ENCODE data around the gene HSPBAP1. TPM values are rescaled to one million over a fixed set of nuclear protein-coding genes. Genes with fewer than 3 reads are reported as not detected.

The HSPBAP1 gene
- total and polyA plus RNA-seq, 2 of the 13 experiments (the other 11 are each of a cell fraction or from before 2014, with no cell fraction given): 4.2 to 5.1 TPM

GRCh38 chr3:122794779-122795673 is 1.4 kb upstream of the HSPBAP1 start, which contains the start of gene SLC49A4 (continued):
- peak; percentile 76; the same call in 1 of the 2 replicates for TF ChIP-seq ZNF761 (CRISPR knock-in tag; conservative IDR thresholded peaks at IDR 0.05)
- peak; percentile 90 for TF ChIP-seq YEATS4 (CRISPR knock-in tag; IDR thresholded peaks at IDR 0.05; ENCODE audit: borderline replicate concordance)
- no peak for TF ChIP-seq BCL6 (CRISPR knock-in tag; IDR thresholded peaks at IDR 0.05)
- no peak; the same call in 1 of the 2 replicates for TF ChIP-seq TBX2 (CRISPR knock-in tag; IDR thresholded peaks at IDR 0.05; ENCODE audit: borderline replicate concordance)
- no peak for TF ChIP-seq NONO (IDR thresholded peaks at IDR 0.05)
- TF ChIP-seq NONO (CRISPR knock-in tag; conservative IDR thresholded peaks at IDR 0.05): no peak
- 0 out of 2 replicates have a peak, but pooled peaks have one; percentile 70 for TF ChIP-seq ZNF430 (CRISPR knock-in tag; IDR thresholded peaks at IDR 0.05)
- no peak for TF ChIP-seq HNF4G (IDR thresholded peaks at IDR 0.05; ENCODE audit: borderline replicate concordance, low read depth, low read length)
- 0 out of 2 replicates have a peak, but pooled peaks have one; percentile 23 for TF ChIP-seq HNF4G (CRISPR knock-in tag; IDR thresholded peaks at IDR 0.05; ENCODE audit: borderline replicate concordance, low read depth)
- no peak for TF ChIP-seq NFYB (CRISPR knock-in tag; IDR thresholded peaks at IDR 0.05)
- TF ChIP-seq ZFP36 (IDR thresholded peaks at IDR 0.05; ENCODE audit: borderline replicate concordance, low read depth, low read length, partially characterized antibody): no peak
- no peak for TF ChIP-seq FIP1L1 (IDR thresholded peaks at IDR 0.05; ENCODE audit: borderline replicate concordance, insufficient read depth, low read depth, low read length)
- no peak for TF ChIP-seq HNRNPUL1 (IDR thresholded peaks at IDR 0.05; ENCODE audit: low read depth, low read length)
- TF ChIP-seq ZIK1 (CRISPR knock-in tag; IDR thresholded peaks at IDR 0.05; ENCODE audit: borderline replicate concordance, low read depth): no peak
- no peak for TF ChIP-seq ZNF564 (CRISPR knock-in tag; IDR thresholded peaks at IDR 0.05)
- TF ChIP-seq PATZ1 (CRISPR knock-in tag; IDR thresholded peaks at IDR 0.05): peak; percentile 61; the same call in 1 of the 2 replicates
- TF ChIP-seq TBL1XR1 (IDR thresholded peaks at IDR 0.05; ENCODE audit: borderline replicate concordance, low read length, partially characterized antibody): peak; percentile 14
- TF ChIP-seq MXD1 (CRISPR knock-in tag; IDR thresholded peaks at IDR 0.05): peak; percentile 88
- peak; percentile 91; the same call in 1 of the 2 replicates for TF ChIP-seq ZSCAN20 (CRISPR knock-in tag; IDR thresholded peaks at IDR 0.05; ENCODE audit: borderline replicate concordance)
- TF ChIP-seq SIX4 (CRISPR knock-in tag; IDR thresholded peaks at IDR 0.05): peak; percentile 33; the same call in 1 of the 2 replicates
- TF ChIP-seq ZKSCAN5 (CRISPR knock-in tag; IDR thresholded peaks at IDR 0.05): no peak
- TF ChIP-seq ZNF710 (CRISPR knock-in tag; IDR thresholded peaks at IDR 0.05; ENCODE audit: borderline replicate concordance): peak; percentile 45; the same call in 1 of the 2 replicates
- 0 out of 4 replicates have a peak, but pooled peaks of 1 of the 2 experiments have one; percentile 32 for TF ChIP-seq KLF16 (CRISPR knock-in tag; IDR thresholded peaks at IDR 0.05)
- peak; percentile 77 for TF ChIP-seq TAF1 (CRISPR knock-in tag; IDR thresholded peaks at IDR 0.05)
- TF ChIP-seq ZNF678 (CRISPR knock-in tag; IDR thresholded peaks at IDR 0.05): 0 out of 2 replicates have a peak, but pooled peaks have one; percentile 7

All from HepG2 (cell line).